B cell (primary cell): ENCODE measurements around the gene MAPRE3. TPM values are rescaled to one million over a fixed set of nuclear protein-coding genes. Genes with fewer than 3 reads are reported as not detected.

Experiments used
- ATAC-seq: fragments of 200-7000 bp; cut with Tn5 transposase; one replicate; pipeline ENCODE4 v1.10.0; 2021; ENCODE audit warnings: low read depth, mild to moderate bottlenecking, moderate number of reproducible peaks, moderate library complexity
- CTCF ChIA-PET: fragments of 350-600 bp; sonication (Branson Sonifier 250); formaldehyde crosslinking; loops from one replicate; lab custom pipeline; 2021; ENCODE audit warnings: antibody characterized with exemption, inconsistent platforms; lab: Charles Lee
- POLR2A ChIA-PET: fragments of 350-600 bp; sonication (Branson Sonifier 250); formaldehyde crosslinking; loops from one replicate; lab custom pipeline; 2021; ENCODE audit warnings: antibody characterized with exemption; lab: Charles Lee
- DNase-seq: peaks from one replicate; pipeline ENCODE4 v3.0.0; 2013
- H2AFZ ChIP-seq: 2 replicates; pipeline ENCODE4 v1.6.1; 2012; ENCODE audit warnings: mild to moderate bottlenecking, low read depth, low read length; ENCODE audit not compliant: insufficient read depth, poor library complexity, severe bottlenecking
- H3K27ac ChIP-seq, 2 donors: 1 replicate in 1 of 2; 2 replicates in 1 of 2; pipeline ENCODE4 v1.5.1; 2012 to 2013; ENCODE audit warnings: low read length in 2 of 2, mild to moderate bottlenecking in 2 of 2, moderate library complexity in 1 of 2
- H3K27me3 ChIP-seq, 4 experiments: fragments of 200-600 bp in 1 of 4; sonication (generic) in 1 of 4; replicated peaks in 1 of 4; 1 replicate in 2 of 4; 2 replicates in 2 of 4; pipeline versions ENCODE4 v1.6.1 to v1.7.0; 2013 to 2016; ENCODE audit warnings: low read length in 3 of 4, mild to moderate bottlenecking in 2 of 4, mixed read lengths in 1 of 4, moderate library complexity in 1 of 4; ENCODE audit not compliant: insufficient read depth in 4 of 4, control insufficient read depth in 3 of 4; ENCODE audit errors: control extremely low read depth in 1 of 4
- H3K36me3 ChIP-seq, 2 experiments: replicated peaks in 1 of 2; 1 replicate in 1 of 2; 2 replicates in 1 of 2; pipeline versions ENCODE4 v1.6.1 to v1.7.1; 2013; ENCODE audit warnings: low read length in 1 of 2; ENCODE audit not compliant: insufficient read depth in 2 of 2, control insufficient read depth in 1 of 2; ENCODE audit errors: control extremely low read depth in 1 of 2, extremely low read depth in 1 of 2
- H3K4me1 ChIP-seq, 2 donors: fragments of 200-600 bp in 1 of 2; sonication (generic) in 1 of 2; 1 replicate in 1 of 2; 2 replicates in 1 of 2; pipeline versions ENCODE4 v1.5.1 to v1.6.1; 2013 to 2017; ENCODE audit warnings: low read length in 2 of 2; ENCODE audit not compliant: control insufficient read depth in 2 of 2, insufficient read depth in 2 of 2
- H3K4me2 ChIP-seq: replicated peaks from 2 replicates; pipeline ENCODE3; 2012; ENCODE audit warnings: mild to moderate bottlenecking, low read depth, low read length; ENCODE audit not compliant: poor library complexity, severe bottlenecking
- H3K4me3 ChIP-seq, 5 experiments: fragments of 200-600 bp in 1 of 5; sonication (generic) in 1 of 5; 1 replicate in 3 of 5; 2 replicates in 2 of 5; pipeline versions ENCODE4 v1.5.1 to v1.7.0; 2011 to 2016; ENCODE audit warnings: low read length in 4 of 5, mild to moderate bottlenecking in 4 of 5, low read depth in 2 of 5, control low read depth in 1 of 5, moderate library complexity in 1 of 5; ENCODE audit not compliant: insufficient read depth in 1 of 5; ENCODE audit errors: control extremely low read depth in 1 of 5, extremely low read depth in 1 of 5
- H3K79me2 ChIP-seq: fragments of 200-600 bp; sonication (generic); one replicate; pipeline ENCODE4 v1.6.0; 2016; ENCODE audit warnings: low read length; ENCODE audit not compliant: control insufficient read depth, insufficient read depth
- H3K9ac ChIP-seq: fragments of 200-600 bp; sonication (generic); 2 replicates; pipeline ENCODE4 v1.6.1; 2017; ENCODE audit warnings: mild to moderate bottlenecking, low read length, moderate library complexity
- H3K9me3 ChIP-seq, 3 donors: one replicate each; pipeline versions ENCODE4 v1.6.1 to v1.7.1; 2013; ENCODE audit warnings: low read length in 2 of 3; ENCODE audit not compliant: control insufficient read depth in 2 of 3, insufficient read depth in 1 of 3; ENCODE audit errors: control extremely low read depth in 1 of 3
- H4K20me1 ChIP-seq: 2 replicates; pipeline ENCODE4 v1.6.0; 2012; ENCODE audit warnings: mild to moderate bottlenecking, low read length; ENCODE audit not compliant: insufficient read depth, control insufficient read depth, poor library complexity, severe bottlenecking
- H3K27ac Mint-ChIP-seq: one replicate; pipeline ENCODE4 v1.8.0; 2021; ENCODE audit warnings: mixed read lengths
- H3K27me3 Mint-ChIP-seq: one replicate; pipeline ENCODE4 v1.8.0; 2021; ENCODE audit warnings: mixed read lengths
- H3K4me1 Mint-ChIP-seq: one replicate; pipeline ENCODE4 v1.8.0; 2021; ENCODE audit warnings: mixed read lengths
- H3K4me3 Mint-ChIP-seq: one replicate; pipeline ENCODE4 v1.8.0; 2021; ENCODE audit warnings: mixed read lengths
- H3K9me3 Mint-ChIP-seq: one replicate; pipeline ENCODE4 v1.8.0; 2022; ENCODE audit warnings: mixed read lengths; ENCODE audit not compliant: insufficient read depth
- EZH2 ChIP-seq: IDR thresholded peaks from 2 replicates; pipeline ENCODE4 v1.6.1; 2012; ENCODE audit warnings: borderline replicate concordance, low read depth, mild to moderate bottlenecking, moderate library complexity, low read length; ENCODE audit not compliant: insufficient read depth, poor library complexity, severe bottlenecking
- WGBS: methylation state at CpG from one replicate; pipeline ENCODE4 v1.1.5; 2013; ENCODE audit warnings: missing lambda C conversion rate; ENCODE audit not compliant: insufficient coverage; 5-methylcytosine and 5-hydroxymethylcytosine counted together
- intact Hi-C: fragments of 100-400 bp; cut with micrococcal nuclease; formaldehyde crosslinking; loops from one replicate; pipeline ENCODE4 v1.10.0; 2022
- polyA plus RNA-seq: library from polyadenylated mRNA; depleted of rRNA; stranded (reverse); fragments of >200 nt; gene quantifications from 2 replicates; pipeline ENCODE4 v1.2.3, GENCODE V29; 2012
- total RNA-seq, 2 donors: library from RNA; stranded (reverse); fragments of 120-200 nt in 1 of 2; gene quantifications; 1 replicate in 1 of 2; 2 replicates in 1 of 2; pipeline versions ENCODE4 v1.2.3 to v1.2.4, GENCODE V29; 2013 to 2022
- TF ChIP-seq, protein P1 (sequence below): fragments of 200-600 bp; IDR thresholded peaks from one replicate; pipeline ENCODE4 v1.8.0; 2022; ENCODE audit warnings: antibody characterized with exemption, mild to moderate bottlenecking

The MAPRE3 gene
- total and polyA plus RNA-seq, 2 donors (not counting 1 experiment from before 2014, with no cell fraction given) = 5.4 to 9.8 TPM

DNA sequence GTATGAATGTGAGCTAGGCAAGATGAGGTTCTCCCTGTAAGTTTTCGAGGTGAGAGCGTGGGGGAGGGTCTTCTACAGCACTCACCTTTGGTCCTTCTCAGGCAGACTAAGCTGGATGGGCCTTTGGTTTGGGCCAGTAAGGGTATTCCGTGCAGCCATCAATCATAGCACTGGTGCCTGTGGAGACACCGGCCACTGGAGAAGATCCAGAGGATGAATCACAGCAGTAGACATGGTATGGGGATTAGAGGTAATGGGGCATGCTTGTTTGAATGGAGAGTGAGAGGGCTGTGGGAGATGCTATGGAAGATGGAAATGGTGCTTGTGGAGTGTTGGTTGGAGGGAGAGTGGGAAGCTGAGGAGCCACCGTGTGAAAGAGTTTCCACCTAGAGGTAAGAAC is 16.1 kb downstream of the MAPRE3 start:
- no peaks in the 10 kb centered on the region for H3K4me1 Mint-ChIP-seq
- ATAC-seq (no peak), DNase-seq (no peak)
- H3K4me3 Mint-ChIP-seq = no peak overlapping the region
- H3K9me3 Mint-ChIP-seq = no peaks in the 10 kb centered on the region
- H3K27ac ChIP-seq = no peak overlapping the region
- no peak overlapping the region for H3K27ac Mint-ChIP-seq
- TF ChIP-seq EZH2 = no peak
- TF ChIP-seq, protein P1, sequence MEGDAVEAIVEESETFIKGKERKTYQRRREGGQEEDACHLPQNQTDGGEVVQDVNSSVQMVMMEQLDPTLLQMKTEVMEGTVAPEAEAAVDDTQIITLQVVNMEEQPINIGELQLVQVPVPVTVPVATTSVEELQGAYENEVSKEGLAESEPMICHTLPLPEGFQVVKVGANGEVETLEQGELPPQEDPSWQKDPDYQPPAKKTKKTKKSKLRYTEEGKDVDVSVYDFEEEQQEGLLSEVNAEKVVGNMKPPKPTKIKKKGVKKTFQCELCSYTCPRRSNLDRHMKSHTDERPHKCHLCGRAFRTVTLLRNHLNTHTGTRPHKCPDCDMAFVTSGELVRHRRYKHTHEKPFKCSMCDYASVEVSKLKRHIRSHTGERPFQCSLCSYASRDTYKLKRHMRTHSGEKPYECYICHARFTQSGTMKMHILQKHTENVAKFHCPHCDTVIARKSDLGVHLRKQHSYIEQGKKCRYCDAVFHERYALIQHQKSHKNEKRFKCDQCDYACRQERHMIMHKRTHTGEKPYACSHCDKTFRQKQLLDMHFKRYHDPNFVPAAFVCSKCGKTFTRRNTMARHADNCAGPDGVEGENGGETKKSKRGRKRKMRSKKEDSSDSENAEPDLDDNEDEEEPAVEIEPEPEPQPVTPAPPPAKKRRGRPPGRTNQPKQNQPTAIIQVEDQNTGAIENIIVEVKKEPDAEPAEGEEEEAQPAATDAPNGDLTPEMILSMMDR = no peak
- no peaks in the 10 kb centered on the region for H3K4me1 ChIP-seq
- H2AFZ ChIP-seq = no peak overlapping the region
- H3K79me2 ChIP-seq = no peaks in the 10 kb centered on the region
- no peak overlapping the region for H3K9ac ChIP-seq
- H3K4me3 ChIP-seq = no peak overlapping the region
- H4K20me1 ChIP-seq = no peaks in the 10 kb centered on the region
- WGBS = 95% methylated on average over 5 of the region's 5 CpGs
- ChIA-PET POLR2A (no interaction called here), CTCF (no interaction called here)
- peaks cover 0 to 3% (median 0%) of the 10 kb centered on the region in 4 experiments for H3K27me3 ChIP-seq
- no peak overlapping the region for H3K4me2 ChIP-seq
- peaks cover 6% of the 10 kb centered on the region for H3K27me3 Mint-ChIP-seq
- H3K9me3 ChIP-seq = no peaks in the 10 kb centered on the region
- H3K36me3 ChIP-seq = no peaks in the 10 kb centered on the region
- intact Hi-C loops = no loop called here

- no peaks in the 10 kb centered on the region for H4K20me1 ChIP-seq
- no peak for DNase-seq
- TF ChIP-seq EZH2 = no peak
- TF ChIP-seq, protein P1 = no peak
- no peaks in the 10 kb centered on the region for H3K4me1 ChIP-seq
- CTCF ChIA-PET = interaction anchor here (1.6 kb wide), 1 partner anchor 27 kb away, joined by 4 read pairs; no protein-coding TSS in a partner anchor
- no peak overlapping the region for H2AFZ ChIP-seq
- H3K79me2 ChIP-seq = no peaks in the 10 kb centered on the region
- H3K4me2 ChIP-seq = no peak overlapping the region
- H3K9me3 ChIP-seq = no peaks in the 10 kb centered on the region
- intact Hi-C loops = no loop called here
- peaks cover 10% of the 10 kb centered on the region for H3K27me3 Mint-ChIP-seq
- no peak overlapping the region for H3K4me3 ChIP-seq
- H3K36me3 ChIP-seq = no peaks in the 10 kb centered on the region
- H3K9me3 Mint-ChIP-seq = no peaks in the 10 kb centered on the region
- no peak overlapping the region for H3K27ac ChIP-seq
- no peaks in the 10 kb centered on the region for H3K4me1 Mint-ChIP-seq
- H3K9ac ChIP-seq = no peak overlapping the region
- H3K27me3 ChIP-seq = peaks cover 0 to 2% (median 0%) of the 10 kb centered on the region in 4 experiments
- H3K27ac Mint-ChIP-seq = no peak overlapping the region
- POLR2A ChIA-PET = no interaction called here
- ATAC-seq = no peak
- WGBS = 88% methylated on average over 2 of the region's 4 CpGs
- H3K4me3 Mint-ChIP-seq = no peak overlapping the region
Measured at GRCh38 chr2:26988058-26988860, 17.8 kb downstream of the MAPRE3 start.
